Stimulated activated CD4-positive, alpha-beta T cell treated with anti-CD3 and anti-CD28 coated beads, TNF-alpha, amount 100 ng/mL, for 48 hours (primary cell): ENCODE data around the gene ZNF277.
"Not testable (repeated sequence)": the region's sequence is repeated elsewhere in the genome, so short reads cannot be mapped to it uniquely, and the experiment has no call there.

Source experiments
- DNase-seq, 3 donors: peaks; one replicate each; pipeline ENCODE4 v3.0.0-alpha.2; 2020; ENCODE audit warnings: low read depth in 3 of 3

Gene ZNF277

DNA sequence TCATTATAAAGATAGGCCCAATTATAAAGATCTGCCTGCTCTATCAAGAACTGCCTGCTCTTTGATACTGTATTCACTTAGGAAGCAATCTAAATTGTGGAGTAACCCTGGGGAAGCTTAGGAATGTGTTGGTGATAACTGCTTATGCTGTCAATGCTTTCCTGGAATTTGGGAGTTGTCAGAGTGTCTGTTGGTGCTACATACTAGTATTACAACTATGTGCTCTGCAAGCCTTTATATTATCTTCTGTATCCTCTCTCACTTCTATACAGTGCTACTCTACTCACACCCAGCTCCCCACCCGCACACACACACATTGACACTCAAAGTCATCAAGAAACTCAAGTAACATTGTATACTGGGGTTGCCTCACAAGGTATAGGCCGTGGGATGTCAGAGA lies 6.1 kb downstream of the ZNF277 start:
- no peak for DNase-seq

DNA sequence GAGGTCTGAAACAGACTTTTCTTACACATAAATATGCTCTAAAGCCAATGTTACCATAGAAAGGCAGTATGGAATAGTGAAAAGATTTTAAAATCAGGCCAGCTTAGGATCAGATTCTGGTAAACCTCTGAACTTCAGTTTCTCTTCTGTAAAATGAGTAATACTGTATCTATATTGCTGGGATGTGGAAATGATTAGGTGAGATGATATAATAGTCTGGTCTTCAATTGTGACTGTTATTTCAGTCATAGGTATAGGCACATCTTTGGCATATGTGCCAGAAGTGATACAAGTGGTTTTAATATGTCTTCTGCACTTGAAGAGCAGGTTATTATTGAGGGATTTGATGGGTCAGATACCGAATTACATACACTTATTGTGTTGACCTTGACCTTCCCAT lies 7.2 kb downstream of the ZNF277 start:
- DNase-seq, result no peak

DNA sequence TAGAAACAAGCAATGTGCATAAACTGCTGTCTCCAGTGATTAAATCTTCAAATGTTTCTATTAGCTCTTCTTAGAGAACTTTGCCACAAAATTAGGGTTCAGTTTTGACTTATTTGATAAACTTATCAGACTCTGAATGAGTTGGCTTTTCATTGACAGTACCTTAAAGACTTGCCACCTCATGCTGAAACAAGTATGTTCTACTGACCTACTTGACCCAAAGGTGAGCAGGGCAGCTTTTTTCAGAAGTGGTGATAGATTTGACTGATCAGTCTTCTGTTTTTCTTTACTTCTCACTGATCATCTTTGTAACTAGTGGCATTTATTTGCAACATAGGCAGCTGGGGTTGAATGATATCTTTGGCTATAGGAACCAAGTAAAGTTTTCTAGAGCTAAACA lies 7.8 kb downstream of the ZNF277 start:
- no peak for DNase-seq

DNA sequence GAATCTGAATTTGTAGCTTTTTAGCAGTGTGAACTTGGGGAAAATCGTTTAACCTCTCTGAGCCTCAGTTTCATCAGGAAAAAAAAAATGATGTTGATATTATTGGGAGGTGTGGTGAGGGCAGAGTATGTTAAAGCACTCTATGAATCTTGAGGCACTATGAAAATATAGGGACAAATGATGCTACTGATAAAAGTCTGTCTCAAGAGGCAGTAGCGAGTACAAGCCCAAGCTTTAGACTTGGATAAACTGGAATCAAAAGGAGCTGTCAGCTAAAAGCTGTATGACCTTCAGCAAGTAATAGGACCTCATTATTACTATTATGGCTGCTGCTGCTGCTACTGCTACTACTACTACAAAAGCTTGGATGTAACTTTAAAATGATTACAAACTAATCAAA lies 8.4 kb downstream of the ZNF277 start:
- no peak for DNase-seq

DNA sequence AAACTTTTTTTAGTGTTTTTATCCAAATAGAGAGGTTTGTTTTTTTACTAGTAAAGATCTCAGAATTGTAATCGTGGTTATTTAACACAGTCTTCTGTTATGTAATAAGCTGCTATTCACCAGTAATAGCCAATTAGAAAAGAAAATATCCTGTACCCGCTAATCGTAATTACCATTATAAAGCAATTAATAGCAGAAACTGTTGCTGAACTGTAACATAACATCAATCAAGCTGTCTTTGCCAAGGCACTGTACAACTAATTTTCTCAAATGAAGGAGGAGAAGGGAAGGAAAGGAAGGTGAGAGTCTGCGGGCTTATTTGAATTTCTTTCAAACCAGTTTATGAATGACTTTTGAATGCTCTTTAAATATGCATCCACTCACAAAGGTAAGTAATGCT lies 9.3 kb downstream of the ZNF277 start:
- no peak for DNase-seq

DNA sequence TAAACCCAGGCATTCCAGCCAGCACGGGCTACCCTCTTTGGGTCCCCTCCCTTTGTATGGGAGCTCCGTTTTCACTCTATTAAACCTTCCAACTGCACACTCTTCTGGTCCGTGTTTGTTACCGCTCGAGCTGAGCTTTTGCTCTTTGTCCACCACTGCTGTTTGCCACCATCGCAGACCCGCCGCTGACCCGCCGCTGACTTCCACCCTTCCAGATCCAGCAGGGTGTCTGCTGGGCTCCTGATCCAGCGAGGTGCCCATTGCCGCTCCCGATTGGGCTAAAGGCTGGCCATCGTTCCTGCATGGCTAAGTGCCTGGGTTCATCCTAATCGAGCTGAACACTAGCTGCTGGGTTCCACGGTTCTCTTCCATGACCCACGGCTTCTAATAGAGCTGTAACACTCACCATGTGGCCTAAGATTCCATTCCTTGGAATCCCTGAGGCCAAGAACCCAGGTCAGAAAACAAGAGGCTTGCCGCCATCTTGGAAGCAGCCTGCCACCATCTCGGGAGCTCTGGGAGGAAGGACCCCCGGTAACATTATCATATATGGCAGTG lies 14.5 kb downstream of the ZNF277 start:
- DNase-seq, result no peak

DNA sequence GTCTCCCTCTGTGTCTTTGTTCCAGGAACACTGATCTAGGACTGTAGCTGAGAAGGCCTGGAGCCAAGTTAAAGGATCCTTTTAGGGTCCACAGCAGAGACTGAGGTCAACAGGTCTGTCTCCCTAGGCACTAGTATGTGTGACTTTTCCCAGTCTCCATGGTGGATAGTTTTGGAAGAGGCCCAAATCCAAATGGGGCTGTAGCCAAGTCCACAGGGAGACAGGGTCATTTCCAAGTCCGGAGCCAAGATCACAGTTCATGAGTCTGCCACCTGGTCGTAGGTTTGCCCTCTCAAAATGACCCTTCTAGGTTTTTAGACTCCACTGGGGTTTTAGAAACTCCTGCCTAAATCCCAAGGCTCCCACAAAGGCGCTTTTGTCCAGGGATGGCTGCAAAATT lies 16.8 kb downstream of the ZNF277 start:
- no peak for DNase-seq

DNA sequence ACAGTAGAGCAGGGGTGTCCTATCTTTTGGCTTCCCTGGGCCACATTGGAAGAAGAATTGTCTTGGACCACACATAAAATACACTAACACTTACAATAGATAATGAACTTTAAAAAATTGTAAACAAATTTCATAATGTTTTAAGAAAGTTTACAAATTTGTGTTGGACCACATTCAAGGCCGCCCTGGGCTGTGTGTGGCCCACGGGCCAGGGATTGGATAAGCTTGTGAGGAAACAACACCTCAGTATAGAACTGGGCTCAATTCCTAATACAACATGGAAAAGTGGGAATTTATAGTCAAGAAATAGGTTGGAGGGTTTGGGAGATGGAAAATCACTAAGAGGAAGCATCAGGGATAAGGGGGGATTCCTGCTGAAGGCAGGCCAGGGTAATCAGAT lies 17.7 kb downstream of the ZNF277 start:
- DNase-seq, result no peak

DNA sequence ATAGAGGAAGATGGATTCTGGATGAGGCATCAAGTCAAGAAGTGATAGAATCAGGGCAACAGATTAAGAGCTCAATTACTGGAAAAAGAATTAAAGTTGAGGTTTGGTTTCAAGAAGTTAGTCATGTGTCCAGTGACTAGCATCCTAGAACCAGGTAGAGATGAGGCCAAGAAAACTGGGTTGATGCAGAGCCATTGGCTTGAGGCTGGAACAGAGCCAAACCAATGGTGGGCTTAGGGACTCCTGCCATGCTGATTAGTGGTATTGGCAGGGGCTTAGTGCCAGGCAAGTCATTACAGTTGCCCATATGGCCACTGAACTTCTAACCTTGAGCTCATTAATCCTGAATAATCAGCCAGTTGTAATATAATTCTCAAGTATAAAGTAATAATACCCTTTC lies 18.5 kb downstream of the ZNF277 start:
- DNase-seq, result no peak

DNA sequence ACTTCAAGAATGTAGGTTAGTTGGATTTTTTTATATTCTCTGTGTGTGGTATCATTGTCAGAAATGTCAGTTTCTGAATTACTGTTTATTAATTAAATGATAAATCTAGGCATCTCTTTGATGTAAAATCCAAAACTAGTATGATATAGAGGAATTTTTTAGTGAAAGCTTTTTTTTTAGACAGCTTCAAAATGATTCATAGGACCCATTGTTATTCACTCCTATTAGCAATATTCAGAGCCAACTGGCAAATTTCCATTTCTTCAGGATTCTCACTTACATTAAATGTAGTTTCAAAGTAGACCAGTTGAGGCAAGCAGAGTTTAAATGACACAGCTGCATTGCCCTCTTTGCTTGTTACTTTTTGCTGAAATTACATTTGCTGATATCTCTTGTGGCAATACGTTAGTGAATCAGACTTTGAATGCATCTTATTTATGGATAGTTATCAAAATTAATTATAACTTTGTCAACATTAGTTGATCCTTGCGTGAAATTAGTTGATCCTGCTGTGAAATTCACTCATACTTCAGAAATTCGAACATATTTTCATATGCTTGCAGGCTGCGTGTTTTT lies 20.3 kb downstream of the ZNF277 start:
- no peak for DNase-seq

DNA sequence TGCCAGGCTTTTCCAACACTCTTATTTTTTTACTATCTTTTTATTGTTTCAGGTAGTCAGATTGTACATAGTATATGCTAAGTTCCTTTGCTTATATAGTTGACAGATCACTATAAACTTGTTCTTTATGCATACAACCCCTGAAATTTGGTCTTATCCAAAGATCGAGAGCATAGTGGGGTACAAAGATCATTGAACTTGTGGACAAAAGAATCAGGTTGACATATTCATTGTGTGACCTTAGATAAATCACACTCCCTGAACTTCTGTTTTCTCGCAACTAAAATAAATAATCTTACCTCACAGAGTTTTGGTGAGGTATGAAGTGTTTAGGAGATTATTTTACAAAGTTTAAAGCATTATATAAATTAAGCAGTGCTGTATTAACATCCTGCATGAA lies 22.1 kb downstream of the ZNF277 start:
- DNase-seq, result no peak

DNA sequence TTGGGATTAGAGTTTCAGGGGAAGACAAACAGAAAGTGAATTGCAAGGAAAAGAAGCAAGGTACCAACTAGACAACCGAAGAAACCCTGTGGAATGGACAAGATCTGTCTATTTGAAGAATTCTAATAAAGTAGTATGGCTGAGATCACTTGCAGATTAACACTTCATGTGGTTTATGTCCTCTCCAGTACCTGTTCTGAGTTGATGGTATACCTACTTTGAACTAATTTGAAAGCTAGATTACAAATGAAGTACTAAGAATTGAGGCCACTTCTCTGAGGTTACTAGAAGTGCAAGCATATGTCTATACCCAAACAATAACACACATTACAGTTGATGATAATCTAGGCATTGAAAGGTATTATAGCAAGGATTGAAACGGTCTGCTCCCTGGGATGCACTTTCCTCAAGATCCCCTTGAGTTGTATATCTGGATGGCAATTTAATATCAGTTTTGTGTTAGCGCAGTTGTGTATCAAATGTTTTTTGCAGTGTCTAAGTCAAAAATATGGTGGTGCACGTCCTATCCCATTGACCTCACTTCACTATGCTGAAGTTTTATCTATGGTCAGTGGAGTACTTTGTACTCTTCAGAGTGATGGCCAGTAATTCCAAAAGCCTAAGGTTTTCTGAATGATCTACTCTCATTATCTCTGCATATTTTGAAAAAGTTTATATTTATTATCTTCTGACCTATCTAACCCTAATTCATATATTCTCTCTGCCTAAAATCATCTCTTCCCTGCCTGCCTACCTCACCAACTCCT lies 25.9 kb downstream of the ZNF277 start:
- DNase-seq, result no peak

DNA sequence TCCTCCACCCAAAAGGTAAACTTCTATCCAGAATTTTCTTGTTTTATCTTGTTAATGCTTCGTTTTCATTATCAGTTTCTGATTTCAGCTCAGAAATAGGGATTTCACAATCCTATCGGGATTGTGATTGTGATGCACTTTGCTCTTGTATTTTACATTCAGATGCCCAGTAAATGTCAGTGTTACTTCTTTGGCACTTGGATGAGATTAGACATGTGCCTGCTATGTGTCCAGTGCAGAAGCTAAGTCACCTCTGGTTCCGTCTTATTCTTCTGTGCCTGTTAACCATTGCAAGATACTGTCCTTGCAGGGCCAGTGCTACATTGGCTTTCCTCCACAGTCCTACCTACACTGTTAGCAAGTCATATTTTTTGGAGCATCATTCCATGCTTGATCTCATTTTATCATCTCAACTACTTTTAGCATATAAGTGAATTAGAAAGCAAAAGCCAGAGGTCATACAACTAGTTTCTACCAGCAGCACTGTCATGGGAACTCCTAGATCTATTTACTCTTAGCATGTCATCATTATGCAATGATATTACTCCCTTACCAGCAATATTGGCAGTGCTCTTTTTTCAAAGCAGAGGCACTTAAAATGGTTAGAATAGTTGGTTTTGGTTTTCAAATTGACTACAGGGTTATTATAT lies 26.7 kb downstream of the ZNF277 start:
- DNase-seq, result no peak

DNA sequence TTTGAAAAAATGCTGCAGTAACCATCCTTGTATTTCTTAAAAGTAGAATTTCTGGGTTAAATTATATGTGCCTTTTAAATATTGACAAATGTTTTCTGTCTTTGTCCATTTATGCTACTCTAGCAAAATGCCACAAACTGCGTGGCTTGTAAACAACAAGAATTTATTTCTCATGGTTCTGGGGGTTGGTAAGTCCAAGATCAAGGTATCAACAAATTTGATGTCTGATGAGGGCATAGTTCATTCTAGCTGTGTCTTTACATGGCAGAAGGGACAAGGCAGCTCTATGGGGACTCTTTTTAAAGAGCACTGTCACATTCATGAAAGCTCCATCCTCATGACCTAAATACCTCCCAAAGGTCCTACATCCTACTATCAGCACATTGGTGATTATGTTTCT lies 27.7 kb downstream of the ZNF277 start:
- no peak for DNase-seq

DNA sequence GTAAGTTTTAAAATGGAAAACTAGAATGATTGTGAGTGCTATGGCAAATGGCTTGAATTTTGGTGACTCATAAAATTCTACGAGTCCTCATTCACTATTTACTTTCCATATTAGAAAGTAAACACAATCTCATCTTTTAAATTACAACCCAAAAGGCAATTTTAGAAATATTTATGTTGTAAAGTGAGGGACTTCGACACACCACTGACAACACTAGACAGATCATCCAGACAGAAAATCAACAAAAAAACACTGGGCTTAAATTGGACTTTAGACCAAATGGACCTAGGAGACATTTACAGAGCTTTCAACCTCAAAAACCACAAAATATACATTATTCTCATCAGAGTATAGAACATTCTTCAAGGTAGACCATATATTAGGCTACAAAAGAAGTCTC lies 30.1 kb downstream of the ZNF277 start:
- DNase-seq, result no peak

DNA sequence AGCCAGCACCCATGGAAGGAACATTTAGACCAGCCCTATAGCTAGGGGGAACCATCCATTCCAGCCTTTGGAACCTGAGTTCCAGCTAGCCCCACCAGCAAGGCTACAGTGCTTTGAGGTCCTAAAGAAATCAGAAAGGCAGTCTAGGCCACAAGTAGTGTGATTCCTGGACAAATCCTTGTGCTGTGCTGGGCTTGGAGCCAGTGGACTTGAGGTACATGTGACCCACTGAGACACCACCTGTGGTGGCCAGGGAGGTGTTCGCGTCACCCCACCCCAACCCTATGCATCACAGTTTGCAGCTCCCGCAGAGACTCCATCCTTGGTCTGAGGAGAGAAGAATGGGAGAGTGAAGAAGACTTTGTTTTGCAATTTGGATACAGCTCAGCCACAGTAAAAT lies 31.8 kb downstream of the ZNF277 start:
- DNase-seq, result no peak

DNA sequence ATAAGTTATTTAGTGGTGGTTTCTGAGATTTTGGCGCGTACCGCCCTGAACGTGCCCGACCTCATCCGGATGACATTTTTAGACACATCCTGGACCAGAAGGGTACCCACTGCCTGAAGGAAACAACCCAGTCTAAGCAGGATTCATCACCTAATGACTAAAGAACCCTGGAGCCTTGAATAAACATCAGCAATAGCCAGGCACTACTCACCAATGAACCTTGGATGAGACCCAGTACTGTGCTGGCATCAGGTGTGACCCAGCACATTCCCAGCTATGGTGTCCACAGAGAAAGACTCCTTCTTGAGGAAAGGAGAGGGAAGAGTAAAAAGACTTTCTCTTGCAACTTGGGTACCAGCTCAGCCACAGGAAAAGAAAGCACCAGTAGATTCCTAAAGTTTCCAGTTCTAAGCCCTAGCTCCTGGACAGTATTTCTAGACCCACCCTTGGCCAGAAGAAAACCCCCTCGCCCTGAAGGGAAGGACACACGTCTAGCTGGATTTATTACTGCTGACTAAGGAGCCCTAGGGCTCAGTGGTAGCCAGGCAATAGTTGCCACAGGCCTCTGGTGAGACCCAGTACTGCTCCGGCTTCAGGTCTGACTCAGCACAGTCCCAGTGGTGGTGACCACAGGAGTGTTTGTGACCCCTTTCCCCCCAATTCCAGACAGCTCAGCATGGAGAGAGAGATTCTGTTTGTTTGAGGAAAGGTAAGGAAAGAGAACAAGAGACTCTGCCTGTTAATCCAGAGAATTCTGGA lies 32.5 kb downstream of the ZNF277 start:
- no peak for DNase-seq

DNA sequence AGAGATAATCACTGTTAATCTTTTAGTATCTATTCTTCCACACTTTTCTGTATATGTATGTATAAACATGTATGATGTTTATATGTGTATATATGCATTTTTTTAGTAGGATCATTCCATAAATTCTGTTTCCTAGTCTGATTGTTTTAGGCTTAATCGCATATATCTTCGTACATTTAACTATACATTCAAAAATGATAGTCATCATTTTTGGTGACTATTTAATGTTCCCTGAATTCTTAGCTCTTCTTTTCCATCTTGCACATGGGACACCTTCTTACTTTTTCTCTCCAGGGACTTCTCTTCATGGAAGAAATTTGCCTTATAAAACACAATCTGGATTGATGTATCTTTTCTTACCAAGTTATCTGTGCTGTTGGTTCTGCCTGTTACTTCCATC lies 42.1 kb downstream of the ZNF277 start:
- DNase-seq, result no peak

DNA sequence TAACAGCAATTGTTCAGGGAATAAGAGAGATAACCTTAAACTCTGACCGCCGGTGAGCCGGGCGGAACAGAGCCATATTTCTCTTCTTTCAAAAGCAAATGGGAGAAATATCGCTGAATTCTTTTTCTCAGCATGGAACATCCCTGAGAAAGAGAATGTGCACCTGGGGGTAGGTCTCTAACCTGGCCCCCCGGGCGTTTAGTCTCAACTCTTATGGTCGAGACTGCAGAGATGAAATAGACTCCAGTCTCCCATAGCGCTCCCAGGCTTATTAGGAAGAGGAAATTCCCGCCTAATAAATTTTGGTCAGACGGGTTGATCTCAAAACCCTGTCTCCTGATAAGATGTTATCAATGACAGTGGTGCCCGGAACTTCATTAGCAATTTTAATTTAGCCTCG lies 43.5 kb downstream of the ZNF277 start:
- not testable (repeated sequence) for DNase-seq

DNA sequence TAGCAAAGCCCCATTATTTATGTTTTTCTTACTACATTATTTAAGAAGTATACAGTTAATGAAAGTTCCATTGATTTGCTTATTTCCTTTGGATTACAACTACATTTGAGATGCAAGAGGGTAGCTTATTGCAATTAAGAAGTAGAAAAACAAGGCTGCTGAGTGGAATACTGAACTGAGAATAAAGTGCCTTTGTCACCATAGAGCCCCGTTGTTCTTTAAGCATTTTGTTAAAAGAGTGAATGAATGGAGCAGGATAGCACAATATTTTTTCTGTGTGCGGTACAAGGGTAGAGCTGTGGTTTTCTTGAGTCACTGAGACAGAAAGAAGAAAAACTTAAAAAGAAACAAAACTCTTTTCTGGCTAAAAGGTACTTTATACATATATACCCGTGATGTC lies 45.6 kb downstream of the ZNF277 start:
- DNase-seq, result no peak

DNA sequence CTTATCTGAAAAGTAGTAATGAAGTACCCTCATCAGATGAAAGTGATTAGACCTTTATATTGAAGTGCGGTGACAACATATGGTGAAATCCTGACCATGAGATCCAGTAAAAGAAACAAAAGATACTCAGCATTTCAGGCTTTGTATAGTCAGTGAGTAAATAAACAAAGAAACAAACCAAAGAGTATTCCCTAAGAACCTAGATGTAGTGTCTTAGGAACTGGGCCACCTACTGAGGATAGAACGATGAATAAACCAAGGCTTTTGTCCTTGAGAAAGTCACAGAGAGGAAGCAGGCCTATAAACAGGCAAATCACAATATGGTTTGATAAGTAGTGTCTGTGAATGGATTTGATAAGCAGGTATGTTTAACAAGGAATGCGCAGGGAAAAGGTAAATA lies 46.2 kb downstream of the ZNF277 start:
- DNase-seq, result no peak

DNA sequence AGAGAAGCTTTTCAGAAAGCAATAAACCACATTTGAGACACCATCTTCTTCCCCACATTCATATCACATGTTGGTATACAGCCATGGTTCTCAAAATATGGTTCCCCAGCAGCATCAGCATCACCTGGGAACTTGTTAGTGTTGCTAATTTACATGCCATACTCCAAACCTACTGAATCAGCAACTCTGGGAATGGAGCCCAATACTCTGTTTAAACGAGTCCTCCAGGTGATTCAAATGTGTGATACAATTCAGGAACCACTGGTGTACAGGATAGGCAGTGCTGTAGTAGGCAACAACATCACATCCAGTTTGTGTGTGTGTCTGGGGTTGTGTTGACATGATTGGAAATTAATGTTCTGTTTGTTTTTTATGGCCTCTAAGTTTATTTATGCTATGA lies 47.7 kb downstream of the ZNF277 start:
- DNase-seq, result no peak
